ENCODE measurements around the gene LFNG.

Gene LFNG

GRCh38 chr7:2564970-2565540 is 45.5 kb downstream of the LFNG start:
- DNase-seq (ENCODE audit: insufficient read length, low spot score), result no peak
- no peak for TF ChIP-seq CTCF (IDR thresholded peaks at IDR 0.05; ENCODE audit: insufficient read depth, missing control alignments)

GRCh38 chr7:2566348-2566889 is 46.8 kb downstream of the LFNG start:
- DNase-seq (ENCODE audit: insufficient read length, low spot score), result no peak
- FAIRE-seq, result no peak
- TF ChIP-seq CTCF (IDR thresholded peaks at IDR 0.05; ENCODE audit: insufficient read depth, missing control alignments), result no peak

More at GRCh38 chr7:2564970-2565540, 45.5 kb downstream of the LFNG start:
- FAIRE-seq, result no peak

GRCh38 chr7:2566890-2567678 is 47.5 kb downstream of the LFNG start:
- no peak for FAIRE-seq
- no peak for DNase-seq (ENCODE audit: insufficient read length, low spot score)
- TF ChIP-seq CTCF (IDR thresholded peaks at IDR 0.05; ENCODE audit: insufficient read depth, missing control alignments), result no peak

- peak; percentile 45 for TF ChIP-seq CTCF (IDR thresholded peaks at IDR 0.05; ENCODE audit: insufficient read depth, missing control alignments)
- FAIRE-seq, result no peak
- DNase-seq (ENCODE audit: insufficient read length, low spot score), result no peak
Observed at GRCh38 chr7:2567679-2568278, 48.2 kb downstream of the LFNG start.

- no peak for TF ChIP-seq CTCF (IDR thresholded peaks at IDR 0.05; ENCODE audit: insufficient read depth, missing control alignments)
- DNase-seq (ENCODE audit: insufficient read length, low spot score) (no peak), FAIRE-seq (no peak)
Observed at GRCh38 chr7:2568521-2569223, 49.1 kb downstream of the LFNG start.

GRCh38 chr7:2569421-2569820 is 49.8 kb downstream of the LFNG start:
- DNase-seq (ENCODE audit: insufficient read length, low spot score), result no peak
- no peak for TF ChIP-seq CTCF (IDR thresholded peaks at IDR 0.05; ENCODE audit: insufficient read depth, missing control alignments)
- FAIRE-seq, result no peak

Data from D721Med (cell line).